Upper lobe of right lung (tissue), 1 donor: ENCODE data around the gene PEX11G. TPM values are rescaled to one million over a fixed set of nuclear protein-coding genes. Genes with fewer than 3 reads are reported as not detected.

Experiments used
- ATAC-seq: fragments of 200-7000 bp; cut with Tn5 transposase; one replicate; pipeline ENCODE4 v1.9.1; 2020; ENCODE audit warnings: mild to moderate bottlenecking, moderate library complexity
- DNase-seq: peaks from one replicate; pipeline ENCODE4 v3.0.0-alpha.2; 2020
- H3K27ac ChIP-seq: fragments of 200-600 bp; one replicate; pipeline ENCODE4 v1.8.0; 2022
- H3K27me3 ChIP-seq: fragments of 200-600 bp; one replicate; pipeline ENCODE4 v1.8.0; 2022; ENCODE audit warnings: mild to moderate bottlenecking
- H3K36me3 ChIP-seq: fragments of 200-600 bp; one replicate; pipeline ENCODE4 v1.8.0; 2022
- H3K4me1 ChIP-seq: fragments of 200-600 bp; one replicate; pipeline ENCODE4 v1.8.0; 2022
- H3K4me3 ChIP-seq: fragments of 200-600 bp; one replicate; pipeline ENCODE4 v1.8.0; 2022; ENCODE audit warnings: mild to moderate bottlenecking
- H3K9me3 ChIP-seq: fragments of 200-600 bp; one replicate; pipeline ENCODE4 v1.8.0; 2022
- intact Hi-C: fragments of 100-400 bp; cut with DNase I; formaldehyde crosslinking; loops from one replicate; pipeline ENCODE4 v1.11.0; 2022
- total RNA-seq: library from RNA; stranded (reverse); fragmentation: NEBNext Ultra II Directional; extraction: Animal tissue kit (Norgen Biotek cat#: 25700); gene quantifications from one replicate; pipeline ENCODE4 v1.2.1, GENCODE V29; 2021
- TF ChIP-seq, protein P1 (sequence below): fragments of 200-600 bp; IDR thresholded peaks from one replicate; pipeline ENCODE4 v1.8.0; 2022; ENCODE audit warnings: antibody characterized with exemption
- donor health status: DM: no; HTN: yes; CAD: no; lungs with severe emphysema.

The PEX11G gene
- total RNA-seq, 1 donor from 2014 or later = 3.6 TPM

- Histone ChIP-seq H3K27me3 (peaks cover 24% of the 10 kb centered on the region), H3K27ac (no peak overlapping the region), H3K4me3 (no peak overlapping the region), H3K9me3 (no peaks in the 10 kb centered on the region), H3K4me1 (peaks cover 10% of the 10 kb centered on the region), H3K36me3 (no peaks in the 10 kb centered on the region)
- TF ChIP-seq, protein P1, sequence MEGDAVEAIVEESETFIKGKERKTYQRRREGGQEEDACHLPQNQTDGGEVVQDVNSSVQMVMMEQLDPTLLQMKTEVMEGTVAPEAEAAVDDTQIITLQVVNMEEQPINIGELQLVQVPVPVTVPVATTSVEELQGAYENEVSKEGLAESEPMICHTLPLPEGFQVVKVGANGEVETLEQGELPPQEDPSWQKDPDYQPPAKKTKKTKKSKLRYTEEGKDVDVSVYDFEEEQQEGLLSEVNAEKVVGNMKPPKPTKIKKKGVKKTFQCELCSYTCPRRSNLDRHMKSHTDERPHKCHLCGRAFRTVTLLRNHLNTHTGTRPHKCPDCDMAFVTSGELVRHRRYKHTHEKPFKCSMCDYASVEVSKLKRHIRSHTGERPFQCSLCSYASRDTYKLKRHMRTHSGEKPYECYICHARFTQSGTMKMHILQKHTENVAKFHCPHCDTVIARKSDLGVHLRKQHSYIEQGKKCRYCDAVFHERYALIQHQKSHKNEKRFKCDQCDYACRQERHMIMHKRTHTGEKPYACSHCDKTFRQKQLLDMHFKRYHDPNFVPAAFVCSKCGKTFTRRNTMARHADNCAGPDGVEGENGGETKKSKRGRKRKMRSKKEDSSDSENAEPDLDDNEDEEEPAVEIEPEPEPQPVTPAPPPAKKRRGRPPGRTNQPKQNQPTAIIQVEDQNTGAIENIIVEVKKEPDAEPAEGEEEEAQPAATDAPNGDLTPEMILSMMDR = no peak
- ATAC-seq (no peak), DNase-seq (no peak)
- intact Hi-C loops = no loop called here
These were observed 15.8 kb upstream of the PEX11G start for GRCh38 chr19:7504684-7505083.

- no peak overlapping the region for H3K27ac ChIP-seq
- ATAC-seq (no peak), DNase-seq (no peak)
- intact Hi-C loops = no loop called here
- TF ChIP-seq, protein P1 = no peak
- H3K4me1 ChIP-seq = peaks cover 10% of the 10 kb centered on the region
- no peaks in the 10 kb centered on the region for H3K36me3 ChIP-seq
- no peak overlapping the region for H3K4me3 ChIP-seq
- H3K27me3 ChIP-seq = peaks cover 24% of the 10 kb centered on the region
- no peaks in the 10 kb centered on the region for H3K9me3 ChIP-seq
These were observed 13.7 kb upstream of the PEX11G start for GRCh38 chr19:7502552-7502951.

- ATAC-seq = peak; percentile 72
- H3K27me3 ChIP-seq = peaks cover 24% of the 10 kb centered on the region
- H3K4me3 ChIP-seq = peak overlapping the region; percentile 39
- TF ChIP-seq, protein P1 = no peak
- DNase-seq = peak; percentile 76
- H3K9me3 ChIP-seq = no peaks in the 10 kb centered on the region
- peaks cover 10% of the 10 kb centered on the region for H3K4me1 ChIP-seq
- intact Hi-C loops = no loop called here
- H3K27ac ChIP-seq = no peak overlapping the region
- H3K36me3 ChIP-seq = no peaks in the 10 kb centered on the region
These were observed 12.1 kb upstream of the PEX11G start for GRCh38 chr19:7500811-7501450.

GRCh38 chr19:7497292-7497691 is 8.5 kb upstream of the PEX11G start:
- Histone ChIP-seq H3K4me1 (peaks cover 17% of the 10 kb centered on the region), H3K27me3 (peaks cover 19% of the 10 kb centered on the region), H3K9me3 (no peaks in the 10 kb centered on the region), H3K36me3 (no peaks in the 10 kb centered on the region), H3K4me3 (no peak overlapping the region), H3K27ac (no peak overlapping the region)
- DNase-seq (no peak), ATAC-seq (peak; percentile 20)
- TF ChIP-seq, protein P1 = peak; percentile 39
- intact Hi-C loops = no loop called here

GRCh38 chr19:7494416-7495098 is 5.7 kb upstream of the PEX11G start:
- TF ChIP-seq, protein P1 = peak; percentile 14
- Histone ChIP-seq H3K4me3 (no peak overlapping the region), H3K27ac (peak overlapping the region; percentile 71), H3K36me3 (no peaks in the 10 kb centered on the region), H3K9me3 (no peaks in the 10 kb centered on the region), H3K4me1 (peaks cover 9% of the 10 kb centered on the region), H3K27me3 (no peaks in the 10 kb centered on the region)
- DNase-seq (no peak), ATAC-seq (peak; percentile 52)
- intact Hi-C loops = no loop called here
